NCI-H526 treated with DMSO at 0.1 percent for 48 hours (cell line): ENCODE results near the gene BEST3.

Experiments used
- DNase-seq: peaks from one replicate; lab custom pipeline; 2025; lab: John Stamatoyannopoulos, UW

The BEST3 gene

GRCh38 chr12:69698769-69699540 lies at the start of gene BEST3:
TSS of gene BEST3 (minus strand) at chr12:69699303. CDS start at chr12:69697798, 1,505 bp downstream.
- no peak for DNase-seq

GRCh38 chr12:69744109-69744508 lies 45.0 kb upstream of the BEST3 start:
- DNase-seq: no peak

- peak; percentile 65 for DNase-seq
Observed at GRCh38 chr12:69739287-69740191, 40.4 kb upstream of the BEST3 start.

- peak; percentile 77 for DNase-seq
Observed at GRCh38 chr12:69738351-69739286, 39.5 kb upstream of the BEST3 start, which contains the start of gene RAB3IP. TSS of gene RAB3IP (plus strand) at chr12:69738860. CDS start at chr12:69755409, 16,549 bp downstream.

- no peak for DNase-seq
Observed at GRCh38 chr12:69733638-69734037, 34.5 kb upstream of the BEST3 start.

GRCh38 chr12:69732088-69732487 lies 33.0 kb upstream of the BEST3 start:
- DNase-seq: no peak

GRCh38 chr12:69726922-69727321 lies 27.8 kb upstream of the BEST3 start:
- no peak for DNase-seq

GRCh38 chr12:69720750-69721149 lies 21.6 kb upstream of the BEST3 start:
- no peak for DNase-seq

GRCh38 chr12:69719336-69720316 lies 20.5 kb upstream of the BEST3 start:
- DNase-seq: no peak

GRCh38 chr12:69714542-69714941 lies 15.4 kb upstream of the BEST3 start:
- no peak for DNase-seq

- DNase-seq: no peak
Observed at GRCh38 chr12:69712826-69713225, 13.7 kb upstream of the BEST3 start.

GRCh38 chr12:69708649-69709048 lies 9.5 kb upstream of the BEST3 start:
- DNase-seq: no peak

GRCh38 chr12:69704357-69704756 lies 5.3 kb upstream of the BEST3 start:
- no peak for DNase-seq

- DNase-seq: no peak
Observed at GRCh38 chr12:69703146-69703642, 4.1 kb upstream of the BEST3 start.

- no peak for DNase-seq
Observed at GRCh38 chr12:69701826-69702225, 2.7 kb upstream of the BEST3 start.

- DNase-seq: no peak
Observed at GRCh38 chr12:69698054-69698453, 1.0 kb downstream of the BEST3 start.

GRCh38 chr12:69694123-69694522 lies 5.0 kb downstream of the BEST3 start:
- no peak for DNase-seq

- DNase-seq: no peak
Observed at GRCh38 chr12:69689638-69690037, 9.5 kb downstream of the BEST3 start.

- DNase-seq: no peak
Observed at GRCh38 chr12:69688471-69689427, 10.4 kb downstream of the BEST3 start.
